Left forelimb (tissue), 1 donor: ENCODE data around the gene NPHP4.

ENCODE experiments used
- DNase-seq: peaks from one replicate; pipeline ENCODE4 v3.0.0-alpha.2; 2018; ENCODE audit warnings: low spot score

NPHP4 gene

DNA sequence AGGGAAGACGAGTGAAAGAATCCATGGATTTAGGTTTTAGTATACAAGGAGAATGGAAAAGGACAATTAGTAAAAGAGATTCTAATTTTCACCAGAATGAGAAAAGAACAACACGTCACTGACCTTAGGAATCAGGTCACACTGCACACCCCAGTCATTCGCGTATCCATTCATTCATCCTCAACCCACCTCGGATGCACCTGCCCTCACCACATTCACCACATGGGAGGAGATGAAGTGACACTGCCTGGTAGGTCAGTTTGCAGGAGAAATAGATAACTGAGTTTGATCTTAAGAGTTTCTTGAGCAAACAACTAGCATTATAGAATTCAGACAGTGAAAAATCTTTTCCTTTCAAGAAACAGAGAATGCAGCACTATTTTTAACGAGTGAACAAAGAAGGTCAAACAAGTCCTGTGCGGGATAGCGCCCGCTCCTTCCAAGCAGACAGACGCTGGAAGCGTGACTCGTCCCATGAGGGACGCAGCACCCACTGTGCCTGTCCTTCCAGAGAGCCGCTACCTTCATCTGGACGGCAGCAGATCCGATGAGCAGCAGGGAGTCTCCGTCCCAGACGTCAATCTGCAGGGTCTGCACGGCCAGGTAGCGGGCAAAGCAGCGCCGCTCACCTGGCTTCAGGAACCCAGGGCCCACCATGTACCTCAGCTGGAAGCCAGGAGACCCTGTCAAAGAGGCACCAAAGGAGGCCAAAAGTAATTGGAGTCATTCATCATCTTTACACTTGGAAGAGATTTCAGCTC, 101.7 kb downstream of the NPHP4 start:
- DNase-seq: no peak

GRCh38 chr1:5889901-5890300, 102.3 kb downstream of the NPHP4 start:
- no peak for DNase-seq

DNA sequence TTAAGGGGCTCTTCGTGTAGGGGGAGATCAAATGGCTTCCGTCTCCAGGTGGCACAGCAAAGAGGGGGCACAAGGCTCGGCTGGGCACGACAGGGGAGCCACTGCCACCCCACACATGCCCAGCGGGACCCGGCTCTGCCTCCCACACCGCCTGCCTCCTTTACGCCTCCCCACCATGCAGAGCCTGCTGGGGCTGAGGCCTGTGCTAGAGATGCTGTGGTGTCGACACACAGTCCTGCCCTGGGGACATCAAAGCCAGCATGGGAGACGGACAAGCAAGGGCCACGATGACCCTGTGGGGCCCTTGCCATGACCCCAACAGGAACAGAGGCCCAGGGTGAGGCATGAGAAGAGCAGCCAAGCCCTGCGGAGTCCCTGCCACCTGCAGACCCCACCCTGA, 102.8 kb downstream of the NPHP4 start:
- no peak for DNase-seq

- no peak for DNase-seq
These were observed 103.5 kb downstream of the NPHP4 start for GRCh38 chr1:5888606-5889211.

DNA sequence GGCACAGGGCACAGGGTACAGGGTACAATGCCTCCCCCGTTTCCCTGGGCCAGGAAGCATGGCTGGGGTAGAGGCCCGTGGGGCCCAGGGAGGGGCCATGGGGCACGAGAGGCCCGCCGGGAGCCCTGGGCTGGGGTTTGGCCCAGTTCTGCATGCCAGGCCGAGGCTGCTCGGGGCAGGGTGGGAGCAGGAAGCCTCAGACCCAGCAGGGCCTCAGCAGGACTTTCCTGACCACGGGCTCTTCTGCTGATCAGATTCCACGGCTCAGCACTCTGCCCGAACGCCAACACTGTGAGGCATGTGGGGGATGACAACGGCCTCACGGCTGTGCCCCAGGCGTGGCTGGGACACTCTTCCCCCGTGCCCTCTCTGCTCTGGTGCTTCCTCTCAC, 104.3 kb downstream of the NPHP4 start:
- DNase-seq: no peak

DNA sequence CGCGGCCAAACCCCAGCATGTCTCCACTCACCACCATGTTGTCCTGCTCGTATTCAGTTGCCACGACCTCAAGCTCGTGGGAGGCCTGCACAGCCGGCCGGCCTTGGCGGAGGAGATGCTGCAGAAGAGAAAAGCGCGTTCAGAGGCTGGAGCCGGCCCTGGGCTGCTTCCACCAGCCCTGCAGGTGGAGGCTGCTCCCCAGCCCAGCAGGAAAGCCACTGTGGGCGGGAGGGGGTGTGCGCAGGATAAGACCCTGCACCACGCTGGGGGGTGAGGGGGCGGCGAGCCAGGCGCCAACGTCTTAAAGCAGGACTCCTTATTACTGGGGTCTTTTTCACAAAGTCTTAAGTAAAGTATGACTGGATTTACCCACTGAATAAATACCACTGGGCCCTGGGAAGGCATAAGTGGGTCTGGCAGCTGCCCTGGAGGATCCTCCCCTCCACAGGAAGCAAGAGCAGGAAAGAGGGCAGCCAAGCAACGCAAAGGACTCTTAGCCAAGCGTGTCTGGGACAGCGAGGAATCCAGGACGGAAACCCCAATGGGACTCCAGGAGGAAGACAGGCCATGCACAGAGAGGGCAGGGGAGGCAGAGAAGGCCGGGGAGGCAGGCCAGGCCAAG, 104.8 kb downstream of the NPHP4 start:
- no peak for DNase-seq

- DNase-seq: no peak
These were observed 105.5 kb downstream of the NPHP4 start for GRCh38 chr1:5886541-5887348.

GRCh38 chr1:5886140-5886483, 106.1 kb downstream of the NPHP4 start:
- DNase-seq: no peak

- no peak for DNase-seq
These were observed 106.6 kb downstream of the NPHP4 start for GRCh38 chr1:5885471-5886139.

DNA sequence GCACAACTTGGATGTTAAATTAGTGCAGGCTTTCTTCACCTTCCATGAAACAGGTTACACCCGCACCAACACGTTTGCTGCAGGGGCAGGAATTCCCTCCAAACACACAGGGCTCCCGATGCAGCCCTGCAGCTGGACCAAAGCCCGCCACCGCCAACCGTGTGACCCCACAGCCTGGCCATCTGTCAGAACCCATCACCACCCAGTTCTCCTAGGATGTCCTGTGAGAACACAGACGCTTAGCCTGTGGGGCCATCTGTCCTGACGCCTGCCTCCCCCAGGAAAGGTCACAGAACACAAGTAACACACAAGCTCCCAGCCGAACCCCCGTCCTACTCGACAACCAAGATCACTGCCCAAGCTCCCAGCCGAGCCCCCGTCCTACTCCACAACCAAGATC, 108.1 kb downstream of the NPHP4 start:
- DNase-seq: no peak

GRCh38 chr1:5883129-5884048, 108.8 kb downstream of the NPHP4 start:
- DNase-seq: no peak

- no peak for DNase-seq
These were observed 109.7 kb downstream of the NPHP4 start for GRCh38 chr1:5882367-5883128.

- no peak for DNase-seq
These were observed 110.6 kb downstream of the NPHP4 start for GRCh38 chr1:5881526-5882222.

GRCh38 chr1:5880630-5881405, 111.4 kb downstream of the NPHP4 start:
- DNase-seq: no peak

DNA sequence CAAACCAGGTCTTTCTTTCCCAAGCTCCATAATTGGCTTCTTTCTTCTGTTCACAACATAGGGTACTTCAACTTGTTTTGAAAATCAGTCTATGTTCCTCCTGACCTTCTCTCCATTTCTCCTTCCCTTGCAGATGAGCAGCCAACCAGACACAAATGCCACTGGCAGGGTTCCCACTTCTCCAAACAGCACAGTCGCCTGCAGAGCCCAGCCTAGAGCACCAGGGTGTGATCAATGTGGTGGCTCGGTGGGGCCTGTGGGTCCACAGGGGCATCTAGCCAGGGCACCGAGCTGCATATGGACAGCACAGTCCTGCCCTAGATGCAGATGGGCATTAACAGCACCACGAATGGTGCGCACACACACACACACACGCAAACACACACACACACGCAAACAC, 112.8 kb downstream of the NPHP4 start:
- DNase-seq: no peak

- no peak for DNase-seq
These were observed 113.3 kb downstream of the NPHP4 start for GRCh38 chr1:5878971-5879370.

DNA sequence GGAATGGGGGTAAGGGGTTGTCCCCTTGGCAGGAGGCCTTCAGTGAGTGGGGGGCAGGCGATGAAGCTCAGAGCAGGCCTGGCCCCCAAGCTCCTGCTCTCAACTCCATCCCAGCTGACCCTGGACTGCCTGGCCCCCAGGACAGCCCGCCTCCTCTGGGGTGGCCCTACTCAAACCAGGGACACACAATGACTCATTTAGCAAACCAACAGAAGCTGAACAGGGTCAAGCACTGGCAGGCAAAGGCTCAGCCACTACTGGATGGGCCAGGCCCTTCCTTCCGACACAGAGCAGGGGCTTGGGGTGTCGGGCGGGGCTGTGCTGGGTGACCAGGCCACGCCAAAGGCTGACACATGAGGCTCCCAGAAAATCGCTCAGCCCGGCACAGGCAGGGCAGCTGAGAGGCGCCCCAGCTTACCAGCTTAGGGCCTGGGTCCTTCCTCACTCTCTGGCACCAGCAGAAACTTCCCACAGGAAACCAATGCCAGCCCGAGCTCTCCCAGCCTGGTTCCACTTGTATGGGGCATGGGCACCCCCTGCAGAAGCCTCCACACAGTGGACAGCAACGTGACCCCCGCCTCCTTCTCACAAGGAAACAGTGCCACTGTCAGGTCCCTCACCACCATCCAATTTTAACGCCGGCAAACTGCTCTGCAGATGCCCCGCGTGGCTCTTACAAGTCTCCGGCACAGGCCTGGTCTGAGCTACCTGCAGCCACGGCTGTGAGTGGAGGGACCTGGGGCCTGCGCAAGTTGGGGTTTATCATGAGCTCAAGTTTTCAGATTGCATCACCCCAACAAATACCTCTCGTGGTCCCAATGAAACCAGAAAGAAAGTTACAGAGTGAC, 114.3 kb downstream of the NPHP4 start:
- no peak for DNase-seq

- no peak for DNase-seq
These were observed 115.2 kb downstream of the NPHP4 start for GRCh38 chr1:5877001-5877400.
